GM18520 (cell line): Measurements from ENCODE around the gene COL23A1.
"Not testable (repeated sequence)": the region's sequence is repeated elsewhere in the genome, so short reads cannot be mapped to it uniquely, and the experiment has no call there.

ENCODE experiments used
- ATAC-seq: cut with Tn5 transposase; IDR thresholded peaks from one replicate; pipeline ENCODE4 v1.9.1; 2021; ENCODE audit not compliant: unreplicated experiment

COL23A1 gene

GRCh38 chr5:178589180-178590140, 733 bp downstream of the COL23A1 start:
- no peak for ATAC-seq

- ATAC-seq = no peak
Observed at GRCh38 chr5:178588769-178589168, 1.4 kb downstream of the COL23A1 start.

- ATAC-seq = no peak
Observed at GRCh38 chr5:178587763-178588611, 2.2 kb downstream of the COL23A1 start.

- no peak for ATAC-seq
Observed at GRCh38 chr5:178586396-178586795, 3.8 kb downstream of the COL23A1 start.

GRCh38 chr5:178585421-178585820, 4.8 kb downstream of the COL23A1 start:
- ATAC-seq = not testable (repeated sequence)

- ATAC-seq = no peak
Observed at GRCh38 chr5:178583279-178583678, 6.9 kb downstream of the COL23A1 start.

- ATAC-seq = no peak
Observed at GRCh38 chr5:178582291-178582690, 7.9 kb downstream of the COL23A1 start.

GRCh38 chr5:178581621-178582020, 8.6 kb downstream of the COL23A1 start:
- no peak for ATAC-seq

GRCh38 chr5:178580271-178580955, 9.8 kb downstream of the COL23A1 start:
- ATAC-seq = no peak

- no peak for ATAC-seq
Observed at GRCh38 chr5:178577944-178578343, 12.2 kb downstream of the COL23A1 start.

GRCh38 chr5:178577376-178577839, 12.8 kb downstream of the COL23A1 start:
- no peak for ATAC-seq

GRCh38 chr5:178576591-178577351, 13.4 kb downstream of the COL23A1 start:
- no peak for ATAC-seq

GRCh38 chr5:178573216-178573615, 17.0 kb downstream of the COL23A1 start:
- no peak for ATAC-seq

- no peak for ATAC-seq
Observed at GRCh38 chr5:178572617-178573016, 17.6 kb downstream of the COL23A1 start.

- ATAC-seq = no peak
Observed at GRCh38 chr5:178569485-178569884, 20.7 kb downstream of the COL23A1 start.

- no peak for ATAC-seq
Observed at GRCh38 chr5:178564811-178565550, 25.2 kb downstream of the COL23A1 start.

- ATAC-seq = no peak
Observed at GRCh38 chr5:178564397-178564796, 25.8 kb downstream of the COL23A1 start.

- no peak for ATAC-seq
Observed at GRCh38 chr5:178563621-178564020, 26.6 kb downstream of the COL23A1 start.

GRCh38 chr5:178561746-178562264, 28.4 kb downstream of the COL23A1 start:
- no peak for ATAC-seq
